ENCODE data around the gene FRMD8. TPM values are rescaled to one million over a fixed set of nuclear protein-coding genes. Genes with fewer than 3 reads are reported as not detected.

Gene FRMD8
- total and polyA plus RNA-seq, 9 of the 15 experiments (the other 6 are each of a cell fraction or from before 2014, with no cell fraction given), result 4.5 to 54.5 (median 15.8) TPM

GRCh38 chr11:65416341-65416824 is 29.9 kb downstream of the FRMD8 start (continued):
- TF ChIP-seq ZKSCAN3 (CRISPR knock-in tag; IDR thresholded peaks at IDR 0.05) (no peak), BRD9 (IDR thresholded peaks at IDR 0.05; ENCODE audit: low read depth, partially characterized antibody) (no peak), ZFPM2 (CRISPR knock-in tag; IDR thresholded peaks at IDR 0.05) (no peak), EGR1 (conservative IDR thresholded peaks at IDR 0.05) (peak; percentile 97), PHF8 (IDR thresholded peaks at IDR 0.05; ENCODE audit: borderline replicate concordance, low read length) (no peak), AFF4 (CRISPR knock-in tag; IDR thresholded peaks at IDR 0.05) (peak; percentile 79; the same call in 1 of the 2 replicates), NCOA6 (IDR thresholded peaks at IDR 0.05) (no peak), ZNF584 (CRISPR knock-in tag; IDR thresholded peaks at IDR 0.05; ENCODE audit: low read depth) (no peak), ZBTB9 (CRISPR knock-in tag; IDR thresholded peaks at IDR 0.05) (peak; percentile 92), ZNF3 (CRISPR knock-in tag; IDR thresholded peaks at IDR 0.05) (no peak), ZFP36 (IDR thresholded peaks at IDR 0.05; ENCODE audit: low read depth, low read length, partially characterized antibody) (peak; percentile 36), RBFOX2 (IDR thresholded peaks at IDR 0.05; ENCODE audit: low read depth, low read length) (peak; percentile 68), ETV6 (IDR thresholded peaks at IDR 0.05; ENCODE audit: borderline replicate concordance in 1 of 2, low read depth in 2 of 2, low read length in 1 of 2) (no peak), ETV6 (CRISPR knock-in tag; IDR thresholded peaks at IDR 0.05; ENCODE audit: borderline replicate concordance) (no peak), SRSF3 (IDR thresholded peaks at IDR 0.05; ENCODE audit: insufficient read depth, low read length) (no peak), ZFP91 (CRISPR knock-in tag; IDR thresholded peaks at IDR 0.05) (peak; percentile 23; the same call in 1 of the 2 replicates), SAFB (IDR thresholded peaks at IDR 0.05; ENCODE audit: borderline replicate concordance, low read depth, low read length) (0 out of 2 replicates have a peak, but pooled peaks have one; percentile 39), MECOM (CRISPR knock-in tag; IDR thresholded peaks at IDR 0.05) (0 out of 2 replicates have a peak, but pooled peaks have one; percentile 16)

All from K562 (cell line).